H1 (cell line): ENCODE measurements around the gene RGS6. TPM values are rescaled to one million over a fixed set of nuclear protein-coding genes. Genes with fewer than 3 reads are reported as not detected.
A peak's percentile ranks its signal among the peaks of the same experiment; 100 is the strongest.

ENCODE experiments used
- CTCF ChIA-PET: fragments of 300-600 bp; sonication (Branson Sonifier 250); formaldehyde crosslinking; loops from one replicate; lab custom pipeline; 2021; ENCODE audit not compliant: partially characterized antibody; lab: Charles Lee
- POLR2A ChIA-PET: fragments of 300-600 bp; sonication (Branson Sonifier 250); formaldehyde crosslinking; loops from one replicate; lab custom pipeline; 2021; ENCODE audit warnings: inconsistent platforms; ENCODE audit not compliant: partially characterized antibody; lab: Charles Lee
- DNase-seq, 2 experiments: peaks; one replicate each; pipeline versions ENCODE4 v3.0.0 to v3.0.0-alpha.2; 2010 to 2022; ENCODE audit warnings: low spot score in 2 of 2, low read depth in 1 of 2, mixed read lengths in 1 of 2
- FAIRE-seq: peaks from 2 replicates; lab custom pipeline; 2011; peaks lifted over from hg19 to GRCh38; lab: Jason Lieb, UNC
- H2AFZ ChIP-seq: 2 replicates; pipeline ENCODE4 v1.8.1; 2012; ENCODE audit warnings: low read length, inconsistent platforms
- H2AK5ac ChIP-seq: 2 replicates; pipeline ENCODE4 v1.6.1; 2013; ENCODE audit warnings: low read depth, low read length
- H2BK120ac ChIP-seq: replicated peaks from 2 replicates; pipeline ENCODE3; 2013; ENCODE audit warnings: low read depth, low read length, inconsistent platforms
- H2BK12ac ChIP-seq: 2 replicates; pipeline ENCODE4 v1.6.1; 2013; ENCODE audit warnings: low read depth, low read length
- H2BK15ac ChIP-seq: 2 replicates; pipeline ENCODE4 v1.6.1; 2013; ENCODE audit warnings: low read length
- H2BK20ac ChIP-seq: 2 replicates; pipeline ENCODE4 v1.6.1; 2013; ENCODE audit warnings: low read length
- H2BK5ac ChIP-seq: 2 replicates; pipeline ENCODE4 v1.6.1; 2013; ENCODE audit warnings: low read depth, low read length
- H3K14ac ChIP-seq: 2 replicates; pipeline ENCODE4 v1.6.1; 2013; ENCODE audit warnings: inconsistent platforms; ENCODE audit not compliant: insufficient read length
- H3K18ac ChIP-seq: 2 replicates; pipeline ENCODE4 v1.6.1; 2013; ENCODE audit warnings: low read length; ENCODE audit errors: extremely low read depth
- H3K23ac ChIP-seq: 2 replicates; pipeline ENCODE4 v1.6.1; 2013; ENCODE audit warnings: inconsistent platforms; ENCODE audit not compliant: insufficient read length
- H3K23me2 ChIP-seq: 2 replicates; pipeline ENCODE4 v1.6.1; 2013; ENCODE audit warnings: low read depth, low read length
- H3K27ac ChIP-seq: 2 replicates; pipeline ENCODE4 v1.6.1; 2011; ENCODE audit warnings: low read depth, low read length, inconsistent platforms
- H3K27me3 ChIP-seq, 4 experiments: replicated peaks in 1 of 4; 1 replicate in 1 of 4; 2 replicates in 3 of 4; pipeline versions ENCODE4 v1.6.1 to v1.8.1; 2011 to 2013; ENCODE audit warnings: low read length in 3 of 4, mild to moderate bottlenecking in 3 of 4, inconsistent platforms in 2 of 4, mixed read lengths in 2 of 4, moderate library complexity in 1 of 4; ENCODE audit not compliant: control insufficient read depth in 3 of 4, insufficient read depth in 3 of 4; ENCODE audit errors: extremely low read depth in 1 of 4
- H3K36me3 ChIP-seq, 4 experiments: 2 replicates each; pipeline versions ENCODE4 v1.6.1 to v1.8.1; 2011 to 2013; ENCODE audit warnings: mild to moderate bottlenecking in 4 of 4, low read length in 3 of 4, moderate library complexity in 2 of 4, control low read depth in 1 of 4, inconsistent platforms in 1 of 4; ENCODE audit not compliant: insufficient read depth in 4 of 4, control insufficient read depth in 2 of 4
- H3K4ac ChIP-seq: replicated peaks from 2 replicates; pipeline ENCODE3; 2013; ENCODE audit warnings: low read length, low read depth, mixed read lengths, inconsistent platforms; ENCODE audit not compliant: insufficient read length
- H3K4me1 ChIP-seq, 4 experiments: replicated peaks in 1 of 4; 1 replicate in 1 of 4; 2 replicates in 3 of 4; pipeline versions ENCODE4 v1.6.1 to v1.8.1; 2011 to 2013; ENCODE audit warnings: low read length in 3 of 4, inconsistent platforms in 2 of 4, mixed read lengths in 1 of 4; ENCODE audit not compliant: insufficient read depth in 4 of 4, control insufficient read depth in 3 of 4
- H3K4me2 ChIP-seq, 2 experiments: 2 replicates each; pipeline versions ENCODE4 v1.6.1 to v1.8.1; 2011 to 2013; ENCODE audit warnings: low read depth in 2 of 2, low read length in 2 of 2, control low read depth in 1 of 2, inconsistent platforms in 1 of 2, mild to moderate bottlenecking in 1 of 2; ENCODE audit not compliant: insufficient read depth in 1 of 2
- H3K4me3 ChIP-seq, 4 experiments: fragments of 200-600, 300-600 bp in 1 of 4; sonication (generic), shearing (Covaris generic), sonication (Bioruptor Twin) in 1 of 4; 2 replicates each; pipeline versions ENCODE4 v1.5.1 to v1.8.1; 2011 to 2016; ENCODE audit warnings: low read length in 4 of 4, low read depth in 3 of 4, control low read depth in 2 of 4, inconsistent platforms in 2 of 4, mild to moderate bottlenecking in 2 of 4, mixed read lengths in 1 of 4, moderate library complexity in 1 of 4; ENCODE audit not compliant: insufficient read depth in 2 of 4; ENCODE audit errors: extremely low read depth in 1 of 4
- H3K56ac ChIP-seq: replicated peaks from 2 replicates; pipeline ENCODE3; 2013; ENCODE audit warnings: low read depth, mild to moderate bottlenecking, mixed read lengths, low read length, inconsistent platforms; ENCODE audit not compliant: insufficient read length
- H3K79me1 ChIP-seq: 2 replicates; pipeline ENCODE4 v1.6.1; 2013; ENCODE audit warnings: low read depth, low read length, control low read depth
- H3K79me2 ChIP-seq, 2 experiments: 2 replicates each; pipeline versions ENCODE4 v1.6.1 to v1.8.1; 2012 to 2013; ENCODE audit warnings: low read length in 2 of 2, mild to moderate bottlenecking in 2 of 2, inconsistent platforms in 1 of 2; ENCODE audit not compliant: insufficient read depth in 2 of 2, control insufficient read depth in 1 of 2
- H3K9ac ChIP-seq, 4 experiments: replicated peaks in 1 of 4; 1 replicate in 1 of 4; 2 replicates in 3 of 4; pipeline versions ENCODE4 v1.6.1 to v1.8.1; 2011 to 2013; ENCODE audit warnings: low read depth in 3 of 4, low read length in 3 of 4, control low read depth in 2 of 4, mild to moderate bottlenecking in 2 of 4, moderate library complexity in 2 of 4, inconsistent platforms in 1 of 4; ENCODE audit errors: extremely low read depth in 1 of 4
- H3K9me3 ChIP-seq, 2 experiments: 2 replicates each; pipeline versions ENCODE4 v1.6.1 to v1.8.1; 2012 to 2013; ENCODE audit warnings: mild to moderate bottlenecking in 2 of 2, moderate library complexity in 2 of 2, control low read depth in 1 of 2, inconsistent platforms in 1 of 2, low read depth in 1 of 2, low read length in 1 of 2, mixed read lengths in 1 of 2; ENCODE audit not compliant: insufficient read depth in 2 of 2
- H4K20me1 ChIP-seq, 2 experiments: replicated peaks in 1 of 2; 2 replicates each; pipeline versions ENCODE3 to v1.8.1; 2011 to 2013; ENCODE audit warnings: inconsistent platforms in 2 of 2, low read length in 2 of 2, mild to moderate bottlenecking in 1 of 2; ENCODE audit not compliant: insufficient read depth in 2 of 2, control insufficient read depth in 1 of 2
- H4K5ac ChIP-seq: 2 replicates; pipeline ENCODE4 v1.6.1; 2013; ENCODE audit warnings: low read length, low read depth, mixed read lengths, inconsistent platforms; ENCODE audit not compliant: insufficient read length
- H4K8ac ChIP-seq: 2 replicates; pipeline ENCODE4 v1.8.0; 2013; ENCODE audit warnings: mild to moderate bottlenecking, moderate library complexity, low read length, inconsistent platforms; ENCODE audit not compliant: insufficient read depth; ENCODE audit errors: extremely low read depth
- H4K91ac ChIP-seq: replicated peaks from 2 replicates; pipeline ENCODE3; 2013; ENCODE audit warnings: low read length, mixed read lengths, inconsistent platforms; ENCODE audit not compliant: insufficient read length
- CBX8 ChIP-seq: fragments of 300-800, 300-1000 bp; sonication (generic); IDR thresholded peaks from 2 replicates; pipeline ENCODE4 v1.7.1; 2016; ENCODE audit warnings: low read depth, low read length, borderline replicate concordance
- CEBPB ChIP-seq: IDR thresholded peaks from 2 replicates; pipeline ENCODE4 v1.6.1; 2012; ENCODE audit warnings: low read depth, low read length
- POU5F1 ChIP-seq: IDR thresholded peaks from 2 replicates; pipeline ENCODE4 v1.6.1; 2011; ENCODE audit warnings: low read depth, mild to moderate bottlenecking, low read length, moderate library complexity
- RBBP5 ChIP-seq: IDR thresholded peaks from 2 replicates; pipeline ENCODE4 v1.7.1; 2012; ENCODE audit warnings: low read depth, mild to moderate bottlenecking, inconsistent platforms, low read length, moderate library complexity, borderline replicate concordance
- TBP ChIP-seq: IDR thresholded peaks from 2 replicates; pipeline ENCODE4 v1.6.1; 2011; ENCODE audit warnings: low read depth, low read length, improper control_type of control experiment
- TEAD4 ChIP-seq: IDR thresholded peaks from 2 replicates; pipeline ENCODE4 v1.6.1; 2012; ENCODE audit warnings: low read depth, low read length, inconsistent platforms, mixed read lengths
- USF2 ChIP-seq: IDR thresholded peaks from 2 replicates; pipeline ENCODE4 v1.6.1; 2011; ENCODE audit warnings: low read length, improper control_type of control experiment
- YY1 ChIP-seq: IDR thresholded peaks from 2 replicates; pipeline ENCODE4 v1.6.1; 2011; ENCODE audit warnings: low read depth, mild to moderate bottlenecking, low read length
- WGBS, 2 experiments: shearing (Covaris generic) in 1 of 2; methylation state at CpG; one replicate each; pipeline versions ENCODE4 v1.1.6 to v1.1.7; 2013 to 2015; ENCODE audit warnings: low lambda C conversion rate in 2 of 2, mixed read lengths in 2 of 2, inconsistent platforms in 1 of 2, low coverage in 1 of 2, missing lambda C conversion rate in 1 of 2; ENCODE audit not compliant: insufficient replicate concordance in 2 of 2, insufficient coverage in 1 of 2, insufficient read length in 1 of 2; ENCODE audit errors: extremely low coverage in 1 of 2, missing lambda C conversion rate in 1 of 2; 5-methylcytosine and 5-hydroxymethylcytosine counted together
- polyA plus RNA-seq, 7 experiments: library from polyadenylated mRNA; depleted of rRNA in 3 of 7; stranded (reverse) in 5 of 7; unstranded in 2 of 7; fragments of >200 nt in 5 of 7; fragments of 200-250 nt in 2 of 7; gene quantifications; 1 replicate in 5 of 7; 2 replicates in 1 of 7; 4 replicates in 1 of 7; pipeline versions ENCODE4 v1.2.1 to v1.2.3, GENCODE V29; 2011 to 2013; ENCODE audit warnings: missing spikeins in 2 of 7, mixed read lengths in 2 of 7
- total RNA-seq: library from RNA; stranded (reverse); fragmentation: NEBNext Ultra II Directional; extraction: Animal tissue kit (Norgen Biotek cat#: 25700); gene quantifications from 2 replicates; pipeline ENCODE4 v1.2.1, GENCODE V29; 2021

RGS6 gene
- total and polyA plus RNA-seq, 2 of the 8 experiments (the other 6 are each of a cell fraction or from before 2014, with no cell fraction given): 0.26 to 1.1 TPM

DNA sequence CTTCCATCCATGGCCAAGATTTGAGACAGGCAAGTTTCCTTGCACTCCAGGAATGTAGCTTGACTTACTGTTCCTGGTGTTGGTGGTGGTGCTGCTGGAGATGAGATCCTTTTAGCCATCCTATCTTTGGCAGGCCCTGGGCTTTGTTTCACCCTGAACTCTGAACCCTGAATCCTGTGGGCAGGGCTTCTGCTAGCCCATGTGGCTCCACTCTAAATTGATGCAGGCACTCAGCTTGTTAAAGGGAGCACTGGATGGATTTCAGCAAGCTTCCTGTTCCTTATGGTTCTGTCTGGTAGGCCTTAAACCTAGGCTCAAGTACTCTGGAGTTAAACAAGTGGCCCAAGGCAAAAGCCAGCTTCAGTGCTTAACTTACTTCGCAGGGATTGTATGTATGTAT is 138.2 kb downstream of the RGS6 start:
- Histone ChIP-seq H3K36me3 (no peaks in the 10 kb centered on the region), H4K5ac (no peak overlapping the region), H3K9ac (no peak overlapping the region), H3K14ac (no peak overlapping the region), H3K4ac (no peak overlapping the region), H3K56ac (no peak overlapping the region), H2AFZ (no peak overlapping the region), H3K18ac (0 out of 2 replicates have a peak overlapping the region, but pooled peaks have one; percentile 13), H3K23me2 (no peaks in the 10 kb centered on the region), H2BK15ac (no peak overlapping the region), H2BK12ac (no peak overlapping the region), H2BK5ac (no peak overlapping the region), H4K20me1 (no peaks in the 10 kb centered on the region), H3K27ac (no peak overlapping the region), H3K4me2 (no peak overlapping the region), H3K23ac (no peak overlapping the region), H3K79me1 (no peaks in the 10 kb centered on the region), H2AK5ac (no peak overlapping the region), H3K4me1 (no peaks in the 10 kb centered on the region; a peak in 1 of 7 replicates), H3K4me3 (no peak overlapping the region), H4K91ac (no peak overlapping the region), H2BK20ac (no peak overlapping the region), H3K9me3 (no peaks in the 10 kb centered on the region), H4K8ac (no peak overlapping the region), H2BK120ac (no peak overlapping the region), H3K79me2 (no peaks in the 10 kb centered on the region), H3K27me3 (no peaks in the 10 kb centered on the region)
- 100% methylated on average over 1 of the region's 1 CpG; no CpG with 5 or more reads in 1 of the 2 experiments for WGBS, 2 experiments
- DNase-seq (no peak), FAIRE-seq (no peak)
- ChIA-PET CTCF (interaction anchor here (0.6 to 1.2 kb wide), 4 partner anchors 33 to 222 kb away, joined by 3 to 4 read pairs (median 4); partner anchors contain the start of gene RGS6), POLR2A (no interaction called here)
- TF ChIP-seq CBX8 (no peak), TEAD4 (no peak), CEBPB (no peak), TBP (no peak), USF2 (no peak), YY1 (no peak), RBBP5 (no peak), POU5F1 (no peak)
